Left ventricle myocardium superior (tissue), 1 donor: ENCODE results near the gene ANXA8. TPM values are rescaled to one million over a fixed set of nuclear protein-coding genes. Genes with fewer than 3 reads are reported as not detected.
A peak's percentile ranks its signal among the peaks of the same experiment; 100 is the strongest.

ENCODE experiments used
- ATAC-seq: fragments of 200-7000 bp; cut with Tn5 transposase; one replicate; pipeline ENCODE4 v1.9.1; 2020; ENCODE audit warnings: mild to moderate bottlenecking, moderate library complexity
- DNase-seq: peaks from one replicate; pipeline ENCODE4 v3.0.0-alpha.2; 2020
- intact Hi-C: fragments of 100-400 bp; cut with micrococcal nuclease; formaldehyde crosslinking; loops from one replicate; pipeline ENCODE4 v1.11.0; 2022
- total RNA-seq: library from RNA; stranded (reverse); fragmentation: NEBNext Ultra II Directional; extraction: Animal tissue kit (Norgen Biotek cat#: 25700); gene quantifications from one replicate; pipeline ENCODE4 v1.2.1, GENCODE V29; 2021
- donor health status: DM: no; HTN: yes; CAD: no; lungs with severe emphysema.

The ANXA8 gene
- total RNA-seq, 1 donor from 2014 or later: 3.0 TPM

DNA sequence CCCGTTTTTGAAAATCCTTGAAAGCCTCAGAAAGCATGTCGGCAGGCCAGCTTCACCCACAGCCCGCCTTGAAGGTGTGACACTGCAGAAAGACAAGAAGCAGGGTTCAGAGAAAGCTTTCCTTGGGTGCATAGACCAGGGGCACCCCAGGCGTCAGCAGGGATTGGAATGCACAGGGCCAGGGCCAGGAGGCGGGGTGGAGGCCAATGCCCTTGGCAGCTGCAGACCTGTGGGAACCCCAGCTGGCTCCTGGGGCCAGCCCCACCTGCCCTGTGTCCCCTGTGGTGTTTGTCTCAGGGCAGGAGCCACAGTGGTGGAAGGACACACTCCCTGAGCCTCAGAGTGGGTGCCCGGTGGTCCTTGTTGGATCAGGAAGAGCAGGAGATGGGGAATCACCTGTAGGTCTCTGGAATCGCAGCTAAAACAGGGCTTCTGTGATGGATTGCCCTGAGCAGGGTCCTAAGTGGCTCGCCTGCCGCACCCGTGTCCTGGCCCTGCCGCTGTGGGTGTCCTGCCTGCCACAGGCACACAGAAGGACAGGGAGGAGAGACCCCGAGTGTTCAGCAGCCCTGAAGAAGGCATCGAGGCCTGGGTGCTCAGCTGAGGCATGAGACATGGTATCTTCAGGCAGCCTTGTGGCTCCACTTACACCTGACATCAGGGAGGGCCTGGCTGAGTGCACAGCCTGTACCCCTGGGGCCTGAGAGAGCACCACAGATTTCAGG lies 32.5 kb downstream of the ANXA8 start:
- no peak for DNase-seq
- intact Hi-C loops: no loop called here
- no peak for ATAC-seq

DNA sequence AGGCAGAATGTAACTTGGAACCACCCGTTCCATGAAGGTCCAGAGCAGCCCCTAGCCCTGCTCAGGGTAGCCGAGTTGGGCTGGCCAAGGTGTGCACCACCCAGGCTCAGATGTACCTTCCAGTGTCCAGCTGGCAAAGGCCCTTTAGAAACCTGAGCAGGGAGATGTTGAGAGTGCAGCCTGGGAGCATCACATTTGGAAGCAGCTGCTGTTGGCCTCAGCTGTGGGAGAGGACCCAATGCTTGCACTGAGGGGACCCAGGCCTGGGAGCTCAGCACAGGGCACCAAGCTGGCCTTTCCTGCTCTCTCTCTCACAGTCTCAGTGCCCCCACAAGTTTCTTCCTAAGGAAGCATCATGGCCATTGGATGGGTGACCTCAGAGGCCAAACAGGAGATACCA lies 33.5 kb downstream of the ANXA8 start:
- DNase-seq (no peak), ATAC-seq (no peak)
- intact Hi-C loops: no loop called here

GRCh38 chr10:47449979-47450378 lies 33.9 kb downstream of the ANXA8 start:
- DNase-seq (no peak), ATAC-seq (no peak)
- intact Hi-C loops: no loop called here

GRCh38 chr10:47449102-47449978 lies 34.6 kb downstream of the ANXA8 start:
- DNase-seq (no peak), ATAC-seq (no peak)
- intact Hi-C loops: no loop called here

DNA sequence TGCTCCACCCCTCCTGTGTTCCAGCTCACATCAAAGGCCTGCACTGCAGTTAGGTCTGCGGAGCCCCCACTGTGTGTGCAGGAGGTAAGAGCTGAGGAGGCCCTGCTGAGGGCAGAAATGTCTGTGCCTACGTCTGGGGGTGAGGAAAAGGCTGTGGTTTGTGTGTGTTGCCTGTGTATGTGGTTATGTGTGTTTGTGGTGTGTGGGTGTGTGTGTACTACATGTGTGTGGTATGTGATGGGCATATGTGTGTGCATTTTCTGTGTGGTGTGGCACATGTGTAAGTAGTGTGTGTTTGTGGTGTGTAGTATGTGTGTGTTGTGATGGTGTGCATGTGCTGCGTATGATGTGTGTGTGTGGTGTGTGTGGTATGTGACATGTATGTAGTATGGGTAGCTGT lies 36.2 kb downstream of the ANXA8 start:
- DNase-seq: no peak
- intact Hi-C loops: no loop called here
- ATAC-seq: no peak

DNA sequence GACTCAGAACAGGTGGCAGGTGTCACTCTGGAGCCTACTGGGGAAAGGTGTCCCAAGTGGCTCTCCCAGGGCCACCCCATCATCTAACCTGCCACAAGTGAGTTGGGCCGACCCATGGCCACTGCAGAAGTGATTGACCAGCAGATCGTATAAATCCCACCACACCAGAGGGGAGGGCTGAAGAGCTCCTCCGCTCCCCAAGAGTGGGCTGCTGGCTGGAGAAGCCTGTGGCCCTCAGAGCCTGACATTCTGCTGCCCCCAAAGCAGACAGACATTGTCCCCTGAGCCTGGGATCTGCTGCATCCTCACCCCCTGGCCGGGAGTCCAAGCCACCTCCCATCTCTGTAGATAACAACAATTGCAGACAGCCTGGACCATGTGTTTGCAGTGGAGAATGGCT lies 36.7 kb downstream of the ANXA8 start:
- intact Hi-C loops: no loop called here
- ATAC-seq (no peak), DNase-seq (no peak)

DNA sequence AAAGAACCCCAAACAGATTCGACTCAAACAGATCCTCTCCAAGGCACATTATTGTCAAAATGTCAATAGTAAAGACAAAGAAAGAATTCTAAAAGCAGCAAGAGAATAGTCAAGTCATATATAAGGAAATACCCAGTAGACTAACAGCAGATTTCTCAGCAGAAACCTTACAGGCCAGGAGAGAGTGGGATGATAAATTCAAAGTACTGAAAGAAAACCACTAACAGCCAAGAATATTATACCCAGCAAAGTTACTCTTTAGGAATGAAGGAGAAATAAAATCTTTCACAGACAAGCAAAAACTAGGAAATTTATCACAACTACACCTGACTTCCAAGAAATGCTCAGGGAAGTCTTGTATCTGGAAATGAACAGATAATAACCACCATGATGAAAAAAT lies 38.2 kb downstream of the ANXA8 start:
- ATAC-seq (no peak), DNase-seq (no peak)
- intact Hi-C loops: no loop called here

GRCh38 chr10:47444047-47444446 lies 39.9 kb downstream of the ANXA8 start:
- intact Hi-C loops: no loop called here
- DNase-seq (no peak), ATAC-seq (no peak)

GRCh38 chr10:47443145-47443544 lies 40.8 kb downstream of the ANXA8 start:
- no peak for ATAC-seq
- intact Hi-C loops: no loop called here

GRCh38 chr10:47442351-47442750 lies 41.6 kb downstream of the ANXA8 start:
- DNase-seq (no peak), ATAC-seq (no peak)

More at GRCh38 chr10:47443145-47443544, 40.8 kb downstream of the ANXA8 start:
- no peak for DNase-seq

DNA sequence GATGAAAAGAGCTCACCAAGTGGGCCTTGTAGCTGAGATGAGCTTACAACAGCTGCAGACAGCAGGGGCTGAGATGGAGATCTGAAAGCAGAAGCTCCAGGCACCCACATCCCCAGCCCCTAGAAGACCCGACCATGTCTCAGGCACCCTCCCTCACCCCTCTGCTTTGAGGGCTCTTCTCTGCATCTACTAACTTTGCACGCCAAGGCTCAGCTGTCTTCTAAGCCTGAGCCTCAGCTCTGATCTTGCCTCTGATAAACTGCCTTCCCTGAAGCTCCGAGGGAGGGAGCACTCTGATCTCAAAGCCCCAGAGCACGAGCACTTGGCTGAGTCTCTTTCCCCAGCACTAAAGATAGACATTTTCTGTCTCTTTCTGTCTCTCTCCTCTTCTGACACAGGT lies 42.0 kb downstream of the ANXA8 start:
- ATAC-seq: no peak
- no peak for DNase-seq
- intact Hi-C loops: no loop called here

More at GRCh38 chr10:47442351-47442750, 41.6 kb downstream of the ANXA8 start:
- intact Hi-C loops: no loop called here

GRCh38 chr10:47440207-47440606 lies 43.7 kb downstream of the ANXA8 start:
- ATAC-seq (no peak), DNase-seq (no peak)
- intact Hi-C loops: no loop called here

DNA sequence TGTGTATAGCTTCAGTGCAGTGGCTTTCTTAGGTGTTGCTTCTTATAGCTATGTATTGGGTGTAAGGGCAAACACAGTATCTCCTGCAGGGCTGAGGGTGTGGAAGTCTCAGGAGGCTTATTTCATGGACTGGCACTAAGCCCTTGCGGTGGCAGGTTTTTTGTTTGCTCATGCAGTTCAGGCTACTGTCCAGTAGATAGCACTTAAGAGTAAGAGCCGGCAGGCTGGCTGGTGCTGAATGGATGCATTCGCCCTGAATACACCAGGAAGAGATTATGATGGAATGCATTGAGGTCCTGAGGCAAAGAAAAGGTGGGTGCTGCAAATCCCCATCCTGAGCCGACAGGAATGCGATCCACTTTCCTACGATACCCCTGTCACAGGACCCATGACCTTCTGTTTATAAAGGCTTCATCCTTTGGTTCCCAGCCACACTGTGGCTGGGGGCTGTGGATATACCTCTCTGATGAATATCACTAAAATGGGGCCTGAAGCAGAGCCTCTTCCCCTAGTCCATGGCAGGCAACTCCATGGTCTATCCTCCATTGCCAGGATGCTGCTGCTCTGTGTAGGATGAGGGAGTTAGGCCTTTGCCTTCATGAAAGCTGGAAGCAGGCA lies 44.9 kb downstream of the ANXA8 start:
- peak; percentile 75 for ATAC-seq
- DNase-seq: peak; percentile 31
- intact Hi-C loops: no loop called here

DNA sequence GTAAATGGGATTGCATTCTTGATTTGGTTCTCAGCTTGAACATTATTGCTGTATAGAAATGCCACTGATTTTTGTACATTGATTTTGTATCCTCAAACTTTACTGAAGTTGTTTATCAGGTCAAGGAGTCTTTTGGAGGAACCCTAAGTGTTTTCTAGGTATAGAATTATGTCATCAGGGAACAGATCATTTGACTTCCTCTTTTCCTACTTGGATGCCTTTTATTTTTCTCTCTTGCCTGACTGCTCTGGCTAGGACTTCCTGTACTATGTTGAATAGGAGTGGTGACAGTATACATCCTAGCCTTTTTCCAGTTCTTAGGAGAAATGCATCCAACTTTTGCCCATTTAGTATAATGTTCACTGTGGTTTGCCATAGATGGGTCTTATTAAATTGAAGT lies 48.8 kb downstream of the ANXA8 start:
- intact Hi-C loops: no loop called here
- DNase-seq (no peak), ATAC-seq (no peak)

GRCh38 chr10:47425813-47426419 lies 58.0 kb downstream of the ANXA8 start:
- intact Hi-C loops: no loop called here
- ATAC-seq (no peak), DNase-seq (no peak)

GRCh38 chr10:47424231-47424630 lies 59.7 kb downstream of the ANXA8 start:
- no peak for DNase-seq
- no peak for ATAC-seq
- intact Hi-C loops: no loop called here

DNA sequence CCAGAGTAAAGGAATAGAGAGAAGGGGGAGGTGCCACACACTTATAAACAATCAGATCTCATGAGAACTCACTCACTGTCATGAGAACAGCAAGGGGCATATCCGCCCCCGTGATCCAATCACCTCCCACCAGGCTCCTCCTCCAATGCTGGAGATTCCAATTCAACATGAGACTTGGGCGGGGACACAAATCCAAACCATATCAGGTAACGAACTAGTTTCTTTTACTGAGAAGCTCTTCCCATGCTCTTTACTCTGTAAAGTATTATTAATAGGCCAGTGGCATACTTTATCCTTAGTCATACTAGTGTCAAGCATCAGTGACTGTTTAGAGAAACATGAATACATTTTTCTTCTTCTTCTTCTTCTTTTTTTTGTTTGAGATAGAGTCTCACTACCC lies 60.4 kb downstream of the ANXA8 start:
- DNase-seq: no peak
- intact Hi-C loops: no loop called here
- ATAC-seq: no peak

DNA sequence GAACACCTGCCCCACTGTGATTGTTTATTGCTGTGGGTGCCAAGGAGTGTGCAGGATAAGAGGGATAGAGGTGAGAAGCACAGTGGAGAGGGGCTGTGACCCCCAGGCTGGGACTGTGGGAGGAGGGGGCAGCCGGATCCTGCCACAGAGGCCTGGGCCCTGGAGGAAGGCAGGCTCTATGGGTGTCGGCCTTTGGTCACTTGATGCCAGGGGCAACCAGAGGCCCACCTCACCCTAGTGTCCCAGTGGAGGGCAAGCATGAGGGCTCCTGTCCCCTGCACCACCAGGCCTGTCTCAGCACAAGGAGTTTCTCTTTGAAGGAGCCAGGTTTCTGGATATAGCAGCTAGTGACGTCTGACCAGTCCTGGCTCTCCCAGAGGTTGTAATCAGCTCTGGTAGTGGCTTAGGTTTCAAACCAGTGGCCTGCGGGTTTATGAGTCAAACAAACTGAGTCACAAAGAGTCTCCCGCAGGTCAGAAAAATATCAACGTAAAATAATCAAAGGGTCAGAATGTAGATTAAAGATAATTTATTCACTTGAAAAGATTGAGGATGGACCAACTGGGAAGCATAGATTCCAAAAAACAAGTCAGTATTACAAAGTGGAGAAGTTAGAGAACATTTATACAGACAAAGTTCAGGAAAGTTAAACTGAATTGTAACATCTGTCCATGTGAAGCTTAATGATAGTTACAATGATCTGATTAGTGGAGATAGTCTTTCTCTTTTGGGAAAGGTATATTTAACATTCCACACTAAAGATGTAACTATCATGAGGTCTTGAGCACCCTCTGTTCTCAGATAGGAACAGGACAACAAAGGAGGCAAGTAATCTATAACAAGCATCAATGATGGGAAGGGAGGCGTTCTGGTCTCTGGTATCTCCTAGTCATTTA lies 62.6 kb downstream of the ANXA8 start:
- DNase-seq: peak; percentile 10
- intact Hi-C loops: no loop called here
- ATAC-seq: no peak
